ENCODE measurements around the gene IL1RAP. TPM values are rescaled to one million over a fixed set of nuclear protein-coding genes. Genes with fewer than 3 reads are reported as not detected.
"Not testable (repeated sequence)": the region's sequence is repeated elsewhere in the genome, so short reads cannot be mapped to it uniquely, and the experiment has no call there.

IL1RAP gene
- total RNA-seq, 1 experiment from 2014 or later, result 186 TPM

- Mint-ChIP-seq H3K27ac (ENCODE audit: unreplicated experiment) (no peak overlapping the region), H3K4me1 (ENCODE audit: low read depth, unreplicated experiment) (peaks cover 17% of the 10 kb centered on the region), H3K36me3 (ENCODE audit: insufficient read depth, unreplicated experiment) (peaks cover under 1% of the 10 kb centered on the region), H3K27me3 (ENCODE audit: unreplicated experiment) (no peaks in the 10 kb centered on the region), H3K4me3 (ENCODE audit: low read depth, unreplicated experiment) (no peak overlapping the region), H3K9me3 (ENCODE audit: low read depth, unreplicated experiment) (peaks cover 6% of the 10 kb centered on the region)
- CTCF ChIA-PET, result no interaction called here
- intact Hi-C loops (cut with micrococcal nuclease; ENCODE audit: unreplicated experiment), result no loop called here
- DNase-seq, result no peak
- BruUV-seq (replicated peaks), result no TSS peak
- TF ChIP-seq, protein P1, sequence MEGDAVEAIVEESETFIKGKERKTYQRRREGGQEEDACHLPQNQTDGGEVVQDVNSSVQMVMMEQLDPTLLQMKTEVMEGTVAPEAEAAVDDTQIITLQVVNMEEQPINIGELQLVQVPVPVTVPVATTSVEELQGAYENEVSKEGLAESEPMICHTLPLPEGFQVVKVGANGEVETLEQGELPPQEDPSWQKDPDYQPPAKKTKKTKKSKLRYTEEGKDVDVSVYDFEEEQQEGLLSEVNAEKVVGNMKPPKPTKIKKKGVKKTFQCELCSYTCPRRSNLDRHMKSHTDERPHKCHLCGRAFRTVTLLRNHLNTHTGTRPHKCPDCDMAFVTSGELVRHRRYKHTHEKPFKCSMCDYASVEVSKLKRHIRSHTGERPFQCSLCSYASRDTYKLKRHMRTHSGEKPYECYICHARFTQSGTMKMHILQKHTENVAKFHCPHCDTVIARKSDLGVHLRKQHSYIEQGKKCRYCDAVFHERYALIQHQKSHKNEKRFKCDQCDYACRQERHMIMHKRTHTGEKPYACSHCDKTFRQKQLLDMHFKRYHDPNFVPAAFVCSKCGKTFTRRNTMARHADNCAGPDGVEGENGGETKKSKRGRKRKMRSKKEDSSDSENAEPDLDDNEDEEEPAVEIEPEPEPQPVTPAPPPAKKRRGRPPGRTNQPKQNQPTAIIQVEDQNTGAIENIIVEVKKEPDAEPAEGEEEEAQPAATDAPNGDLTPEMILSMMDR (IDR thresholded peaks at IDR 0.05; ENCODE audit: unreplicated experiment), result no peak
These were observed 163.1 kb downstream of the IL1RAP start for GRCh38 chr3:190677001-190677400.

DNA sequence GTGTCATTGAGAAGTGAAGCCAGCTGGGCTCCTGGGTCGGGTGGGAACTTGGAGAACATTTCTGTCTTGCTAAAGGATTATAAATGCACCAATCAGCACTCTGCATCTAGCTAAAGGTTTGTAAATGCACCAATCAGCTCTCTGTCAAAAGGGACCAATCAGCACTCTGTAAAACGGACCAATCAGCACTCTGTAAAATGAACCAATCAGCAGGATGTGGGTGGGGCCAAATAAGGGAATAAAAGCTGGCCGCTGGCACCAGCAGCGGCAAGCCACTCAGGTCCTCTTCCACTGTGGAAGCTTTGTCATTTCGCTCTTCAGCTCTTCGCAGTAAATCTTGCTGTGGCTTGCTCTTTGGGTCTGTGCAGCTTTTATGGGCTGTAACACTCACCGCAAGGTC, 164.0 kb downstream of the IL1RAP start:
- H3K27ac Mint-ChIP-seq (ENCODE audit: unreplicated experiment); H3K27me3 Mint-ChIP-seq (ENCODE audit: unreplicated experiment); H3K4me3 Mint-ChIP-seq (ENCODE audit: low read depth, unreplicated experiment); H3K36me3 Mint-ChIP-seq (ENCODE audit: insufficient read depth, unreplicated experiment); H3K9me3 Mint-ChIP-seq (ENCODE audit: low read depth, unreplicated experiment); BruUV-seq (replicated peaks); intact Hi-C loops (cut with micrococcal nuclease; ENCODE audit: unreplicated experiment); DNase-seq; CTCF ChIA-PET: not testable (repeated sequence)
- H3K4me1 Mint-ChIP-seq (ENCODE audit: low read depth, unreplicated experiment), result peaks cover 13% of the 10 kb centered on the region

- Mint-ChIP-seq H3K4me3 (ENCODE audit: low read depth, unreplicated experiment) (no peak overlapping the region), H3K9me3 (ENCODE audit: low read depth, unreplicated experiment) (peaks cover 6% of the 10 kb centered on the region), H3K27ac (ENCODE audit: unreplicated experiment) (no peak overlapping the region), H3K4me1 (ENCODE audit: low read depth, unreplicated experiment) (no peaks in the 10 kb centered on the region), H3K27me3 (ENCODE audit: unreplicated experiment) (no peaks in the 10 kb centered on the region), H3K36me3 (ENCODE audit: insufficient read depth, unreplicated experiment) (no peaks in the 10 kb centered on the region)
- DNase-seq, result no peak
- no TSS peak for BruUV-seq (replicated peaks)
- CTCF ChIA-PET, result no interaction called here
- intact Hi-C loops (cut with micrococcal nuclease; ENCODE audit: unreplicated experiment), result no loop called here
- TF ChIP-seq, protein P1 (IDR thresholded peaks at IDR 0.05; ENCODE audit: unreplicated experiment), result no peak
These were observed 166.8 kb downstream of the IL1RAP start for GRCh38 chr3:190680691-190681090.

DNA sequence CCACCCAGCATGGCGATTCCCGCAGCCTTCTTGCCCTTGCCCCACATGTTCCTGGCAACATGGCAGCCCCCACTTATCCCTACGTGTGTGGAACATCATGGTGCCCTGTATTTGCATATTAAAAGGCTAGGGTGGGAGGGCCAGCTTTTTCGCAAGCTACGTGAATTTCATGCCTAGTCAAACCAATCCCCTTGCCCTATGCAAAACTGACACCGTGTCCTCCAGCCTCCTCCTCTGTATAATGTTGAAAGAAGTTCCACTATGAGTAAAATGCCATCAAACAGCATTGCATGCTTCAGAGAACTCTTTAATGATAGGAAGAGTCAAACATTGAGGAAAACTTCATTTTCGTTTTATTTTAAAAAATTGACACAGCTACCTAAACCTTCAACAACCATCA, 170.9 kb downstream of the IL1RAP start:
- H3K4me3 Mint-ChIP-seq (ENCODE audit: low read depth, unreplicated experiment), result no peak overlapping the region
- intact Hi-C loops (cut with micrococcal nuclease; ENCODE audit: unreplicated experiment), result no loop called here
- H3K27me3 Mint-ChIP-seq (ENCODE audit: unreplicated experiment), result no peaks in the 10 kb centered on the region
- TF ChIP-seq, protein P1 (IDR thresholded peaks at IDR 0.05; ENCODE audit: unreplicated experiment), result no peak
- no peak overlapping the region for H3K27ac Mint-ChIP-seq (ENCODE audit: unreplicated experiment)
- DNase-seq, result no peak
- H3K36me3 Mint-ChIP-seq (ENCODE audit: insufficient read depth, unreplicated experiment), result no peaks in the 10 kb centered on the region
- H3K9me3 Mint-ChIP-seq (ENCODE audit: low read depth, unreplicated experiment), result no peaks in the 10 kb centered on the region
- no peaks in the 10 kb centered on the region for H3K4me1 Mint-ChIP-seq (ENCODE audit: low read depth, unreplicated experiment)
- no TSS peak for BruUV-seq (replicated peaks)
- CTCF ChIA-PET, result interaction anchor here (1.1 kb wide), 1 partner anchor 14 kb away, joined by 3 read pairs; no protein-coding TSS in a partner anchor

DNA sequence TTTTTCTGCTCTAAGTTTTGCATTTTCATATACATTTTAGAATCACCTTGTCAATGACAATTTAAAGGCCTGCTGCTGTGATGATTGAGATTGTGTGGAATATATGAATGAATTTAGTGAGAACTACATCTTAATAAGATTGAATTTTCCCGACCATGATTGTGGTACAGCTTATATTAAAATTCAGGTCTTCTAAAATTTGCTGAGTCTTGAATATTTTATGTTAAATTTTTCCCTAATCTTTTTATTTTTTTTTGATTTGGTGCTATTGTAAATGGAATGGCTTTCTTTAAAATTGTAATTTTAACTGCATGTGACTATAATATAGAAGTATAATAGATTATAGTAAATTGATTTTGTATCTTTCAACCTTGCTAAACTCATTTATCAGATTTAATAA, 172.1 kb downstream of the IL1RAP start:
- Mint-ChIP-seq H3K36me3 (ENCODE audit: insufficient read depth, unreplicated experiment) (no peaks in the 10 kb centered on the region), H3K4me3 (ENCODE audit: low read depth, unreplicated experiment) (no peak overlapping the region), H3K27ac (ENCODE audit: unreplicated experiment) (no peak overlapping the region), H3K4me1 (ENCODE audit: low read depth, unreplicated experiment) (no peaks in the 10 kb centered on the region), H3K9me3 (ENCODE audit: low read depth, unreplicated experiment) (no peaks in the 10 kb centered on the region), H3K27me3 (ENCODE audit: unreplicated experiment) (no peaks in the 10 kb centered on the region)
- intact Hi-C loops (cut with micrococcal nuclease; ENCODE audit: unreplicated experiment), result no loop called here
- BruUV-seq (replicated peaks), result no TSS peak
- DNase-seq, result no peak
- TF ChIP-seq, protein P1 (IDR thresholded peaks at IDR 0.05; ENCODE audit: unreplicated experiment), result no peak
- CTCF ChIA-PET, result no interaction called here
